Fibroblast of lung (primary cell): ENCODE data around the gene KRTAP4-6. TPM values are rescaled to one million over a fixed set of nuclear protein-coding genes. Genes with fewer than 3 reads are reported as not detected.
"Not testable (repeated sequence)": the region's sequence is repeated elsewhere in the genome, so short reads cannot be mapped to it uniquely, and the experiment has no call there.

ENCODE experiments used
- DNase-seq, 2 donors: peaks; one replicate each; pipeline versions ENCODE4 v3.0.0 to v3.0.0-alpha.2; 2010; ENCODE audit warnings: low read depth in 2 of 2
- H2AFZ ChIP-seq: 2 replicates; pipeline ENCODE4 v1.5.1; 2012; ENCODE audit warnings: low read length, control low read depth, inconsistent platforms
- H3K27ac ChIP-seq: 2 replicates; pipeline ENCODE4 v1.5.1; 2011; ENCODE audit warnings: low read length, control low read depth; ENCODE audit not compliant: insufficient read depth
- H3K27me3 ChIP-seq: 2 replicates; pipeline ENCODE4 v1.5.1; 2011; ENCODE audit warnings: mild to moderate bottlenecking, low read length; ENCODE audit not compliant: control insufficient read depth, insufficient read depth
- H3K36me3 ChIP-seq: 2 replicates; pipeline ENCODE4 v1.5.1; 2011; ENCODE audit warnings: low read length; ENCODE audit not compliant: control insufficient read depth, insufficient read depth
- H3K4me1 ChIP-seq: 2 replicates; pipeline ENCODE4 v1.5.1; 2011; ENCODE audit warnings: low read length; ENCODE audit not compliant: control insufficient read depth, insufficient read depth; ENCODE audit errors: extremely low read depth
- H3K4me2 ChIP-seq: 2 replicates; pipeline ENCODE4 v1.5.1; 2011; ENCODE audit warnings: low read length, control low read depth; ENCODE audit not compliant: insufficient read depth; ENCODE audit errors: extremely low read depth
- H3K4me3 ChIP-seq, 4 experiments: fragments of 200-600 bp in 1 of 4; sonication (generic) in 1 of 4; replicated peaks in 1 of 4; 2 replicates each; pipeline ENCODE4 v1.5.1; 2011 to 2016; ENCODE audit warnings: low read length in 4 of 4, low read depth in 3 of 4, mild to moderate bottlenecking in 3 of 4, control low read depth in 2 of 4, inconsistent platforms in 1 of 4, mixed read lengths in 1 of 4; ENCODE audit not compliant: insufficient read depth in 1 of 4; ENCODE audit errors: control extremely low read depth in 1 of 4
- H3K79me2 ChIP-seq: 2 replicates; pipeline ENCODE4 v1.5.1; 2012; ENCODE audit warnings: mild to moderate bottlenecking, low read length, inconsistent platforms; ENCODE audit not compliant: control insufficient read depth, insufficient read depth
- H3K9ac ChIP-seq: 2 replicates; pipeline ENCODE4 v1.5.1; 2011; ENCODE audit warnings: mild to moderate bottlenecking, low read length, control low read depth; ENCODE audit not compliant: insufficient read depth
- H3K9me3 ChIP-seq: 2 replicates; pipeline ENCODE4 v1.5.1; 2012; ENCODE audit warnings: low read depth, low read length; ENCODE audit not compliant: control insufficient read depth, insufficient read depth
- H4K20me1 ChIP-seq: 2 replicates; pipeline ENCODE4 v1.5.1; 2011; ENCODE audit warnings: low read length; ENCODE audit not compliant: control insufficient read depth, insufficient read depth; ENCODE audit errors: extremely low read depth
- EZH2 ChIP-seq: IDR thresholded peaks from 2 replicates; pipeline ENCODE4 v1.5.1; 2012; ENCODE audit warnings: low read length, control low read depth, mild to moderate bottlenecking; ENCODE audit errors: missing control alignments
- polyA plus RNA-seq, 2 donors: library from polyadenylated mRNA; depleted of rRNA in 1 of 2; stranded (reverse) in 1 of 2; unstranded in 1 of 2; fragments of >200 nt; gene quantifications; 2 replicates each; pipeline ENCODE4 v1.2.1, GENCODE V29; 2011 to 2012; ENCODE audit warnings: missing spikeins in 1 of 2
- total RNA-seq: library from RNA; depleted of rRNA; stranded (reverse); fragments of >200 nt; gene quantifications from 2 replicates; pipeline ENCODE4 v1.2.1, GENCODE V29; 2014
- TF ChIP-seq, protein P1 (sequence below), 2 donors: IDR thresholded peaks in 1 of 2; conservative IDR thresholded peaks in 1 of 2; 1 replicate in 1 of 2; 2 replicates in 1 of 2; pipeline ENCODE4 v1.5.1; 2011 to 2012; ENCODE audit warnings: low read length in 2 of 2, control low read depth in 1 of 2, inconsistent platforms in 1 of 2, low read depth in 1 of 2, mild to moderate bottlenecking in 1 of 2

Gene KRTAP4-6
- total and polyA plus RNA-seq, 2 donors (not counting 1 experiment from before 2014, with no cell fraction given) = not detected

DNA sequence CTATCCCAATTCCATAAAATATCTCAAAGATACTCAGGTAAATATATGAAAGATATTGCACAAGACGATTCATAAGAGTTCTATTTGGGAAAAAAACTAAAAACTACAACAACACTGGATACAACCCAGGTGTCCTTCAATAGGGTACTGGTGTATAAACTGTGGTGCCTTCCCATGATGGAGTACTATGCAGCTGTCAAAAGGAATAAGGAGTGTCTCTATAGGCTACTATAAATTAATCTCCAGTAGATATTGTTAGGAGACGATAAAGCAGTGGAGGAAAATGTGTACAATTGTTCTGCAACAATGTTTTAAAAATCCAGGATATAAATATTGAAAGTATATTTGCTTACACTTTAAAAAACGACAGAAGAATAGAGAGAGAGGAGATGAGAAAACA, 13.9 kb downstream of the KRTAP4-6 start:
- H3K9ac ChIP-seq = no peak overlapping the region
- DNase-seq = no peak
- no peaks in the 10 kb centered on the region for H3K79me2 ChIP-seq
- H3K4me2 ChIP-seq = no peak overlapping the region
- no peaks in the 10 kb centered on the region for H3K27me3 ChIP-seq
- H2AFZ ChIP-seq = no peak overlapping the region
- H3K4me1 ChIP-seq = no peaks in the 10 kb centered on the region
- H3K4me3 ChIP-seq = no peak overlapping the region
- no peaks in the 10 kb centered on the region for H4K20me1 ChIP-seq
- H3K27ac ChIP-seq = no peak overlapping the region
- no peaks in the 10 kb centered on the region for H3K36me3 ChIP-seq
- no peak for TF ChIP-seq EZH2
- TF ChIP-seq, protein P1, sequence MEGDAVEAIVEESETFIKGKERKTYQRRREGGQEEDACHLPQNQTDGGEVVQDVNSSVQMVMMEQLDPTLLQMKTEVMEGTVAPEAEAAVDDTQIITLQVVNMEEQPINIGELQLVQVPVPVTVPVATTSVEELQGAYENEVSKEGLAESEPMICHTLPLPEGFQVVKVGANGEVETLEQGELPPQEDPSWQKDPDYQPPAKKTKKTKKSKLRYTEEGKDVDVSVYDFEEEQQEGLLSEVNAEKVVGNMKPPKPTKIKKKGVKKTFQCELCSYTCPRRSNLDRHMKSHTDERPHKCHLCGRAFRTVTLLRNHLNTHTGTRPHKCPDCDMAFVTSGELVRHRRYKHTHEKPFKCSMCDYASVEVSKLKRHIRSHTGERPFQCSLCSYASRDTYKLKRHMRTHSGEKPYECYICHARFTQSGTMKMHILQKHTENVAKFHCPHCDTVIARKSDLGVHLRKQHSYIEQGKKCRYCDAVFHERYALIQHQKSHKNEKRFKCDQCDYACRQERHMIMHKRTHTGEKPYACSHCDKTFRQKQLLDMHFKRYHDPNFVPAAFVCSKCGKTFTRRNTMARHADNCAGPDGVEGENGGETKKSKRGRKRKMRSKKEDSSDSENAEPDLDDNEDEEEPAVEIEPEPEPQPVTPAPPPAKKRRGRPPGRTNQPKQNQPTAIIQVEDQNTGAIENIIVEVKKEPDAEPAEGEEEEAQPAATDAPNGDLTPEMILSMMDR (conservative IDR thresholded peaks at IDR 0.05 in 1 of 2, IDR thresholded peaks at IDR 0.05 in 1 of 2; ENCODE audit: low read depth in 1 of 2, low read length in 2 of 2) = no peak
- H3K9me3 ChIP-seq = no peaks in the 10 kb centered on the region

DNA sequence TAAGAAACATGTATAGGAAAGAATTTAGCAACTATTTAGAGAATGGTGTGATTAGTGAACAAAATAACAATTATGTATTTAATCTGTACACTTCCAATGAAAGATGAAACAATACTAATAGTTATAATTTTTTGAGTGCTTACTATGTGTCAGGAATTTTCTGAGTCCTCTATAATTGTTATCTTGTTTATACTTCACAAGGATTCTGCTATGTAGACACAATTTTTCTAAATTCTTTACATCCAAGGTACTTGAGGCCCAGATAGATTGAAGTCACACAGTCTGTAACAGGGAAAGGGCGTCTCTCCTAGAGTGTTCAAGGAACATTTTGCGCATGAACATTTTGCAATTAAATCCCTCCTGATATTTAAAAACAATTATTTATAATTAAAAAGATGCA, 15.3 kb downstream of the KRTAP4-6 start:
- H2AFZ ChIP-seq = no peak overlapping the region
- H3K4me3 ChIP-seq = no peak overlapping the region
- H3K79me2 ChIP-seq = no peaks in the 10 kb centered on the region
- no peak overlapping the region for H3K9ac ChIP-seq
- H3K27me3 ChIP-seq = no peaks in the 10 kb centered on the region
- no peaks in the 10 kb centered on the region for H3K36me3 ChIP-seq
- H3K4me2 ChIP-seq = no peak overlapping the region
- no peaks in the 10 kb centered on the region for H3K9me3 ChIP-seq
- no peak for DNase-seq
- no peaks in the 10 kb centered on the region for H4K20me1 ChIP-seq
- H3K4me1 ChIP-seq = no peaks in the 10 kb centered on the region
- TF ChIP-seq, protein P1 (conservative IDR thresholded peaks at IDR 0.05 in 1 of 2, IDR thresholded peaks at IDR 0.05 in 1 of 2; ENCODE audit: low read depth in 1 of 2, low read length in 2 of 2) = no peak
- no peak for TF ChIP-seq EZH2
- H3K27ac ChIP-seq = no peak overlapping the region

DNA sequence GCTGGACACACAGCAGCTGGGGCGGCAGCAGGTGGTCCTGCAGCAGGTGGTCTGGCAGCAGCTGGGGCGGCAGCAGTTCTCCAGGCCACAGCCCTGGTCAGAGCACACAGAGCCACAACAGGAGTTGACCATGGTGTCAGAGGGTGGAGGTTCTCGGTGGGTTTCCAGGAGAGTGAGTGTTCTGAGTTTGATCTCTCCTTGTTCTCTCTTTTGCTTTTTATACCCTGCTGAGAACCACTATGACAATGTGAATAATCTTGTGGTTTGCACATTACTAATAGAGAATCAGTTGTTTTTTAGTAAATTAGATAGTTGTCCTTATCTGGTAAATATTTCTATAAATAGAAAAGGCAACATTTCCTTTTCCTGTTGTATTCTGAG, 16.4 kb downstream of the KRTAP4-6 start, which contains the start of gene KRTAP4-12:
Gene KRTAP4-12 (minus strand): TSS at position 192 of the 381 bp plus-strand sequence. CDS start 60 bp downstream, at position 132.
- H3K27me3 ChIP-seq, H3K9me3 ChIP-seq, H3K4me2 ChIP-seq, H2AFZ ChIP-seq, H3K27ac ChIP-seq, H3K9ac ChIP-seq, H4K20me1 ChIP-seq, H3K79me2 ChIP-seq, H3K4me3 ChIP-seq, H3K4me1 ChIP-seq, H3K36me3 ChIP-seq: not testable (repeated sequence)
- DNase-seq = peak in 1 of 2 donors; percentile 20

DNA sequence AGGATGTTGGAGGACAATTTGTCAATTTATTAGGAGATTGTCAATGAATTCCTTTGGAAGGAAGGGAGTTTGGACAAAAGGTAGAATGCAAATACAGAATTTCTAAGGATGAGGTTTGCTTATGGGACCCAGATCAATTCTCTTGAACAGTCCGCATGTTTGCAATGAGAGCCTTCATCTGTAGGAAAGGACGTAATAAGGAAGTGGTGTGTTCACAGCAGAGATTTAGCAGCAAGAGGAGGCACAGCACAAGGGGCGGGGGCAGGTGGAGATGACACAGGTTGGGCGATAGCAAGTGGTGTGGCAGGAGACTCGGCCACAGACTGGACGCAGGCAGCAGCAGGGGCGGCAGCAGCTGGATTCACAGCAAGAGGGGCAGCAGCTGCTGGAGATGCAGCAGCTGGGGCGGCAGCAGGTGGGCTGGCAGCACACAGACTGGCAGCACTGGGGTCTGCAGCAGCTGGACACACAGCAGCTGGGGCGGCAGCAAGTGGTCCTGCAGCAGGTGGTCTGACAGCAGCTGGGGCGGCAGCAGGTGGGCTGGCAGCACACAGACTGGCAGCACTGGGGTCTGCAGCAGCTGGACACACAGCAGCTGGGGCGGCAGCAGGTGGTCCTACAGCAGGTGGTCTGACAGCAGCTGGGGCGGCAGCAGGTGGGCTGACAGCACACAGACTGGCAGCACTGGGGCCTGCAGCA, 16.9 kb downstream of the KRTAP4-6 start:
- H3K79me2 ChIP-seq, DNase-seq: not testable (repeated sequence)

More for the DNA sequence above, 16.9 kb downstream of the KRTAP4-6 start:
- H3K4me3 ChIP-seq, H3K9ac ChIP-seq, H3K27me3 ChIP-seq, H3K27ac ChIP-seq, H3K4me2 ChIP-seq, H3K36me3 ChIP-seq, H4K20me1 ChIP-seq, H3K9me3 ChIP-seq, H2AFZ ChIP-seq, H3K4me1 ChIP-seq: not testable (repeated sequence)
